HCT116 (cell line): ENCODE measurements around the gene CTNNA1. TPM values are rescaled to one million over a fixed set of nuclear protein-coding genes. Genes with fewer than 3 reads are reported as not detected.

ENCODE experiments used
- ATAC-seq: fragments of 200-7000 bp; cut with Tn5 transposase; 2 replicates; pipeline ENCODE4 v1.9.1; 2020; ENCODE audit warnings: mild to moderate bottlenecking, moderate library complexity
- BruUV-seq: library from RNA; stranded (reverse); fragments of 400-500 nt; replicated peaks from 2 replicates; lab custom pipeline; 2021; lab: Mats Ljungman, UMichigan
- CTCF ChIA-PET: fragments of 300-600 bp; sonication (Branson Sonifier 250); formaldehyde crosslinking; loops from one replicate; lab custom pipeline; 2021; ENCODE audit warnings: antibody characterized with exemption; lab: Charles Lee
- POLR2A ChIA-PET: fragments of 300-600, 350-600 bp; sonication (Branson Sonifier 250); formaldehyde crosslinking; loops from one replicate; lab custom pipeline; 2021; ENCODE audit warnings: antibody characterized with exemption; lab: Charles Lee
- RAD21 ChIA-PET, 2 experiments: fragments of 300-600 bp; sonication (Branson Sonifier 250); formaldehyde crosslinking; loops; one replicate each; lab custom pipeline; 2023; ENCODE audit warnings: low total read pairs in 2 of 2; ENCODE audit not compliant: uncharacterized antibody in 2 of 2, unreplicated experiment in 2 of 2, low non-redundant PET in 1 of 2; lab: Charles Lee
- DNase-seq: peaks from one replicate; pipeline ENCODE4 v3.0.0-alpha.2; 2010; ENCODE audit warnings: low read depth, low spot score
- H2AFZ ChIP-seq: fragments of 200-600 bp; shearing (Covaris generic), sonication (generic); 2 replicates; pipeline ENCODE4 v1.6.1; 2017; ENCODE audit warnings: low read depth, mixed run types, mixed read lengths, antibody characterized with exemption, low read length; ENCODE audit not compliant: poor library complexity, severe bottlenecking
- H3K27ac ChIP-seq: 2 replicates; pipeline ENCODE4 v1.5.1; 2012; ENCODE audit warnings: low read depth, low read length
- H3K27me3 ChIP-seq: fragments of 200-600 bp; sonication (generic); 2 replicates; pipeline ENCODE4 v1.6.1; 2016; ENCODE audit warnings: mixed run types, low read length, mixed read lengths; ENCODE audit not compliant: insufficient read depth
- H3K36me3 ChIP-seq, 2 experiments: fragments of 200-500 bp in 1 of 2; fragments of 200-600 bp in 1 of 2; sonication (Bioruptor generic) in 1 of 2; sonication (generic) in 1 of 2; 2 replicates each; pipeline versions ENCODE4 v1.5.1 to v1.6.1; 2014 to 2016; ENCODE audit warnings: low read length in 2 of 2, inconsistent platforms in 1 of 2, mixed read lengths in 1 of 2, mixed run types in 1 of 2; ENCODE audit not compliant: insufficient read depth in 2 of 2, control insufficient read depth in 1 of 2
- H3K4me1 ChIP-seq, 2 experiments: fragments of 200-600 bp in 1 of 2; sonication (generic) in 1 of 2; 2 replicates each; pipeline versions ENCODE4 v1.5.1 to v1.6.1; 2012 to 2017; ENCODE audit warnings: low read length in 2 of 2, inconsistent platforms in 1 of 2, mild to moderate bottlenecking in 1 of 2, mixed read lengths in 1 of 2, mixed run types in 1 of 2, moderate library complexity in 1 of 2; ENCODE audit not compliant: insufficient read depth in 2 of 2, control insufficient read depth in 1 of 2
- H3K4me2 ChIP-seq: fragments of 200-600 bp; sonication (generic); 2 replicates; pipeline ENCODE4 v1.6.1; 2017; ENCODE audit warnings: mixed run types, low read length, mixed read lengths
- H3K4me3 ChIP-seq, 2 experiments: fragments of 200-600 bp in 1 of 2; sonication (generic) in 1 of 2; replicated peaks in 1 of 2; 2 replicates each; pipeline ENCODE4 v1.5.1; 2011 to 2016; ENCODE audit warnings: low read length in 2 of 2, control low read depth in 1 of 2, low read depth in 1 of 2, mild to moderate bottlenecking in 1 of 2, mixed read lengths in 1 of 2, mixed run types in 1 of 2
- H3K79me2 ChIP-seq: fragments of 200-600 bp; sonication (generic); 2 replicates; pipeline ENCODE4 v1.6.1; 2017; ENCODE audit warnings: mild to moderate bottlenecking, mixed run types, low read length, moderate library complexity, mixed read lengths; ENCODE audit not compliant: insufficient read depth
- H3K9ac ChIP-seq: fragments of 200-600 bp; sonication (generic); 2 replicates; pipeline ENCODE4 v1.6.1; 2016; ENCODE audit warnings: low read length, mixed read lengths
- H3K9me2 ChIP-seq: fragments of 200-600 bp; sonication (generic), shearing (Covaris generic); 2 replicates; pipeline ENCODE4 v1.6.1; 2017; ENCODE audit warnings: mixed run types, mild to moderate bottlenecking, moderate library complexity; ENCODE audit not compliant: insufficient read depth
- H3K9me3 ChIP-seq, 2 experiments: fragments of 200-500 bp in 1 of 2; fragments of 200-600 bp in 1 of 2; sonication (Bioruptor generic) in 1 of 2; sonication (generic) in 1 of 2; 2 replicates each; pipeline ENCODE4 v1.6.1; 2014 to 2017; ENCODE audit warnings: low read length in 2 of 2, mixed read lengths in 2 of 2, inconsistent platforms in 1 of 2, low read depth in 1 of 2, mild to moderate bottlenecking in 1 of 2, mixed run types in 1 of 2, moderate library complexity in 1 of 2; ENCODE audit not compliant: control insufficient read depth in 1 of 2, insufficient read depth in 1 of 2
- H4K20me1 ChIP-seq: fragments of 200-600 bp; sonication (generic), shearing (Covaris generic); 2 replicates; pipeline ENCODE4 v1.6.1; 2017; ENCODE audit warnings: mixed run types, mild to moderate bottlenecking, moderate library complexity; ENCODE audit not compliant: insufficient read depth
- ATF3 ChIP-seq: IDR thresholded peaks from 2 replicates; pipeline ENCODE4 v1.6.1; 2012
- CBX3 ChIP-seq: IDR thresholded peaks from 2 replicates; pipeline ENCODE4 v1.6.1; 2012; ENCODE audit warnings: low read depth
- CEBPB ChIP-seq: IDR thresholded peaks from 2 replicates; pipeline ENCODE4 v1.6.1; 2012; ENCODE audit warnings: low read depth
- CTCF ChIP-seq, 3 experiments: fragments of 200-600 bp in 1 of 3; sonication (generic) in 1 of 3; IDR thresholded peaks in 2 of 3; conservative IDR thresholded peaks in 1 of 3; 2 replicates each; pipeline ENCODE4 v1.5.1; 2012 to 2017; ENCODE audit warnings: low read depth in 2 of 3, low read length in 2 of 3, antibody characterized with exemption in 1 of 3, borderline replicate concordance in 1 of 3, control low read depth in 1 of 3, mild to moderate bottlenecking in 1 of 3, mixed read lengths in 1 of 3, mixed run types in 1 of 3, moderate library complexity in 1 of 3; ENCODE audit not compliant: insufficient read depth in 1 of 3
- EGR1 ChIP-seq: IDR thresholded peaks from 2 replicates; pipeline ENCODE4 v1.6.1; 2012; ENCODE audit warnings: low read depth
- ELF1 ChIP-seq: IDR thresholded peaks from 2 replicates; pipeline ENCODE4 v1.6.1; 2012; ENCODE audit warnings: low read depth, borderline replicate concordance
- FOSL1 ChIP-seq: IDR thresholded peaks from 2 replicates; pipeline ENCODE4 v1.6.1; 2012; ENCODE audit warnings: low read depth
- JUND ChIP-seq: IDR thresholded peaks from 2 replicates; pipeline ENCODE4 v1.6.1; 2012
- MAX ChIP-seq: IDR thresholded peaks from 2 replicates; pipeline ENCODE4 v1.6.1; 2012
- POLR2A ChIP-seq: IDR thresholded peaks from 2 replicates; pipeline ENCODE4 v1.7.0; 2011; ENCODE audit warnings: borderline replicate concordance; ENCODE audit not compliant: insufficient read depth, insufficient read length; ENCODE audit errors: extremely low read depth
- RAD21 ChIP-seq: IDR thresholded peaks from 2 replicates; pipeline ENCODE4 v1.6.1; 2012; ENCODE audit warnings: low read depth, mild to moderate bottlenecking
- REST ChIP-seq: IDR thresholded peaks from 2 replicates; pipeline ENCODE4 v1.6.1; 2012; ENCODE audit warnings: low read depth
- SIN3A ChIP-seq: IDR thresholded peaks from 2 replicates; pipeline ENCODE4 v1.6.1; 2012; ENCODE audit warnings: low read depth
- SP1 ChIP-seq: IDR thresholded peaks from 2 replicates; pipeline ENCODE4 v1.6.1; 2012; ENCODE audit warnings: low read depth
- SRF ChIP-seq: IDR thresholded peaks from 2 replicates; pipeline ENCODE4 v1.6.1; 2012; ENCODE audit warnings: low read depth
- TCF7L2 ChIP-seq: IDR thresholded peaks from 2 replicates; pipeline ENCODE4 v1.7.0; 2011; ENCODE audit warnings: borderline replicate concordance, inconsistent platforms; ENCODE audit not compliant: insufficient read depth, insufficient read length; ENCODE audit errors: extremely low read depth
- YY1 ChIP-seq: IDR thresholded peaks from 2 replicates; pipeline ENCODE4 v1.6.1; 2011; ENCODE audit warnings: low read length, low read depth, moderate library complexity, mild to moderate bottlenecking; ENCODE audit not compliant: insufficient replicate concordance; ENCODE audit errors: extremely low read depth
- ZFX ChIP-seq: fragments of 450-650 bp; IDR thresholded peaks from 2 replicates; pipeline ENCODE4 v1.6.1; 2017
- ZNF274 ChIP-seq: fragments of 200-500 bp; sonication (Bioruptor generic); IDR thresholded peaks from 2 replicates; pipeline ENCODE4 v1.6.1; 2014; ENCODE audit warnings: mild to moderate bottlenecking, low read depth, low read length, inconsistent platforms
- intact Hi-C: fragments of 100-400 bp; cut with micrococcal nuclease; formaldehyde crosslinking; loops from 2 replicates; pipeline ENCODE4 v1.10.0; 2022
- total RNA-seq: library from RNA; stranded (reverse); gene quantifications from one replicate; pipeline ENCODE4 v1.2.1, GENCODE V29; 2021; ENCODE audit not compliant: unreplicated experiment
- TF ChIP-seq, protein P1 (sequence below): IDR thresholded peaks from 2 replicates; pipeline ENCODE4 v1.6.1; 2011; ENCODE audit warnings: mild to moderate bottlenecking, low read length, moderate library complexity; ENCODE audit not compliant: insufficient replicate concordance; ENCODE audit errors: extremely low read depth

CTNNA1 gene
- total RNA-seq, 1 experiment from 2014 or later, result 313 TPM

DNA sequence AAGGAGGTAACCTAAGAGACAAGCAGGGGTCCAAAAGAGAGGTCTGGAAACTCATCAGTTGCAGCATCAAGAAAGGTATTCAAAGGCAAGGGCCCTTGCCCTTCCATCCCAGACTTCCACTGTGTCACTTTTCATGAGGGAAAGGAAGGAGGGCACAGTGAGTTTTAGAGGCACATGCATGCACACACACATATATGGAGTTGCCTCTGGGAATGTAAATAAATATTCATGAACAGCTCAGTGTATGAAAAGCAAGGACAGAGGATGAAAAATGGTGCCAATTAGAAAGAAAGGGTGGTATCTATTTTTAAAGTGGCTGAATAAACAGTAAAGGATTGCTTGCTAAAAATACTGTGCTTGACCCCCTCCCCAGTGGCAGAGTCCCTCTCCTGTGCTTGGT, 227.2 kb downstream of the CTNNA1 start (continued):
- no peak for TF ChIP-seq EGR1
- TF ChIP-seq ZFX, result no peak

GRCh38 chr5:138981131-138981530, 227.9 kb downstream of the CTNNA1 start:
- no peaks in the 10 kb centered on the region for H3K9me2 ChIP-seq
- H3K36me3 ChIP-seq, result no peaks in the 10 kb centered on the region
- no peaks in the 10 kb centered on the region for H3K27me3 ChIP-seq
- peaks cover 0 to 8% of the 10 kb centered on the region in 2 experiments; a peak in 2 of 4 replicates for H3K4me1 ChIP-seq
- intact Hi-C loops, result no loop called here
- DNase-seq (no peak), ATAC-seq (no peak)
- H3K9me3 ChIP-seq, result no peaks in the 10 kb centered on the region
- BruUV-seq, result no TSS peak
- H3K9ac ChIP-seq, result no peak overlapping the region
- RAD21 ChIA-PET, result no interaction called here
- H3K4me2 ChIP-seq, result no peak overlapping the region
- no peaks in the 10 kb centered on the region for H3K79me2 ChIP-seq
- H2AFZ ChIP-seq, result no peak overlapping the region
- no peak for TF ChIP-seq SIN3A
- TF ChIP-seq CTCF (IDR thresholded peaks at IDR 0.05 in 2 of 3, conservative IDR thresholded peaks at IDR 0.05 in 1 of 3; ENCODE audit: borderline replicate concordance in 1 of 3, insufficient read depth in 1 of 3, low read depth in 2 of 3, low read length in 2 of 3), result no peak
- TF ChIP-seq MAX, result no peak
- TF ChIP-seq REST, result no peak
- TF ChIP-seq ATF3, result no peak
- TF ChIP-seq POLR2A, result no peak
- no peak for TF ChIP-seq SRF
- no peak for TF ChIP-seq YY1
- TF ChIP-seq JUND, result no peak
- no peak for TF ChIP-seq TCF7L2
- TF ChIP-seq CEBPB, result no peak
- TF ChIP-seq FOSL1, result no peak
- no peak for TF ChIP-seq RAD21
- TF ChIP-seq ELF1, result no peak
- TF ChIP-seq, protein P1, sequence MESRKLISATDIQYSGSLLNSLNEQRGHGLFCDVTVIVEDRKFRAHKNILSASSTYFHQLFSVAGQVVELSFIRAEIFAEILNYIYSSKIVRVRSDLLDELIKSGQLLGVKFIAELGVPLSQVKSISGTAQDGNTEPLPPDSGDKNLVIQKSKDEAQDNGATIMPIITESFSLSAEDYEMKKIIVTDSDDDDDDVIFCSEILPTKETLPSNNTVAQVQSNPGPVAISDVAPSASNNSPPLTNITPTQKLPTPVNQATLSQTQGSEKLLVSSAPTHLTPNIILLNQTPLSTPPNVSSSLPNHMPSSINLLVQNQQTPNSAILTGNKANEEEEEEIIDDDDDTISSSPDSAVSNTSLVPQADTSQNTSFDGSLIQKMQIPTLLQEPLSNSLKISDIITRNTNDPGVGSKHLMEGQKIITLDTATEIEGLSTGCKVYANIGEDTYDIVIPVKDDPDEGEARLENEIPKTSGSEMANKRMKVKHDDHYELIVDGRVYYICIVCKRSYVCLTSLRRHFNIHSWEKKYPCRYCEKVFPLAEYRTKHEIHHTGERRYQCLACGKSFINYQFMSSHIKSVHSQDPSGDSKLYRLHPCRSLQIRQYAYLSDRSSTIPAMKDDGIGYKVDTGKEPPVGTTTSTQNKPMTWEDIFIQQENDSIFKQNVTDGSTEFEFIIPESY, result no peak
- TF ChIP-seq CBX3, result no peak
- TF ChIP-seq SP1, result no peak
- TF ChIP-seq ZNF274, result no peak
- POLR2A ChIA-PET, result no interaction called here
- H4K20me1 ChIP-seq, result no peaks in the 10 kb centered on the region
- H3K27ac ChIP-seq, result no peak overlapping the region
- H3K4me3 ChIP-seq, result no peak overlapping the region
- CTCF ChIA-PET, result no interaction called here
